HG03460 (cell line): ENCODE measurements around the gene IFIH1.
A peak's percentile ranks its signal among the peaks of the same experiment; 100 is the strongest.

Source experiments
- ATAC-seq: cut with Tn5 transposase; IDR thresholded peaks from one replicate; pipeline ENCODE4 v1.9.1; 2021; ENCODE audit not compliant: unreplicated experiment

The IFIH1 gene

GRCh38 chr2:162312853-162313252 lies 5.6 kb downstream of the IFIH1 start:
- ATAC-seq: no peak

GRCh38 chr2:162308747-162309503 lies 9.6 kb downstream of the IFIH1 start:
- ATAC-seq: peak; percentile 73

GRCh38 chr2:162305901-162306300 lies 12.6 kb downstream of the IFIH1 start:
- no peak for ATAC-seq

- no peak for ATAC-seq
Measured at GRCh38 chr2:162301877-162302276, 16.6 kb downstream of the IFIH1 start.

- no peak for ATAC-seq
Measured at GRCh38 chr2:162301151-162301804, 17.2 kb downstream of the IFIH1 start.

- ATAC-seq: no peak
Measured at GRCh38 chr2:162300266-162300665, 18.2 kb downstream of the IFIH1 start.

GRCh38 chr2:162298669-162299335 lies 19.7 kb downstream of the IFIH1 start:
- ATAC-seq: no peak

- peak; percentile 59 for ATAC-seq
Measured at GRCh38 chr2:162297925-162298552, 20.4 kb downstream of the IFIH1 start.

- no peak for ATAC-seq
Measured at GRCh38 chr2:162295009-162295408, 23.5 kb downstream of the IFIH1 start.

- ATAC-seq: no peak
Measured at GRCh38 chr2:162293122-162293786, 25.2 kb downstream of the IFIH1 start.

- no peak for ATAC-seq
Measured at GRCh38 chr2:162291748-162292147, 26.7 kb downstream of the IFIH1 start.

GRCh38 chr2:162282765-162283425 lies 35.6 kb downstream of the IFIH1 start:
- ATAC-seq: no peak

GRCh38 chr2:162280654-162281053 lies 37.8 kb downstream of the IFIH1 start:
- no peak for ATAC-seq

GRCh38 chr2:162277381-162277780 lies 41.1 kb downstream of the IFIH1 start:
- no peak for ATAC-seq

GRCh38 chr2:162267996-162268395 lies 50.5 kb downstream of the IFIH1 start:
- no peak for ATAC-seq

- no peak for ATAC-seq
Measured at GRCh38 chr2:162267496-162267895, 51.0 kb downstream of the IFIH1 start.

- no peak for ATAC-seq
Measured at GRCh38 chr2:162266460-162266760, 52.1 kb downstream of the IFIH1 start.

- ATAC-seq: no peak
Measured at GRCh38 chr2:162265666-162266459, 52.6 kb downstream of the IFIH1 start.

- peak; percentile 61 for ATAC-seq
Measured at GRCh38 chr2:162261032-162261945, 57.2 kb downstream of the IFIH1 start.
